Measurements from ENCODE around the gene ARHGEF28.

Gene ARHGEF28

GRCh38 chr5:73719632-73720031 lies 93.6 kb downstream of the ARHGEF28 start:
- no peak for DNase-seq (ENCODE audit: low read depth, low spot score)
- TF ChIP-seq CTCF (IDR thresholded peaks at IDR 0.05; ENCODE audit: insufficient read depth, low read length, missing control alignments) = no peak
- H3K4me3 ChIP-seq (ENCODE audit: low read depth, low read length) = no peak overlapping the region
- ChIA-PET POLR2A (no interaction called here), CTCF (no interaction called here)

- DNase-seq (ENCODE audit: low read depth, low spot score) = no peak
- POLR2A ChIA-PET = no interaction called here
- no peak for TF ChIP-seq CTCF (IDR thresholded peaks at IDR 0.05; ENCODE audit: insufficient read depth, low read length, missing control alignments)
- CTCF ChIA-PET = interaction anchor here (0.9 to 2.1 kb wide), 5 partner anchors 9 to 131 kb away, joined by 3 to 10 read pairs (median 4); no protein-coding TSS in a partner anchor
- H3K4me3 ChIP-seq (ENCODE audit: low read depth, low read length) = no peak overlapping the region
Observed at GRCh38 chr5:73722231-73722630, 96.2 kb downstream of the ARHGEF28 start.

- CTCF ChIA-PET = interaction anchor here (1.4 kb wide), 1 partner anchor 135 kb away, joined by 3 read pairs; no protein-coding TSS in a partner anchor
- no peak overlapping the region for H3K4me3 ChIP-seq (ENCODE audit: low read depth, low read length)
- no peak for TF ChIP-seq CTCF (IDR thresholded peaks at IDR 0.05; ENCODE audit: insufficient read depth, low read length, missing control alignments)
- POLR2A ChIA-PET = no interaction called here
- DNase-seq (ENCODE audit: low read depth, low spot score) = no peak
Observed at GRCh38 chr5:73726071-73726470, 100.1 kb downstream of the ARHGEF28 start.

- no peak for DNase-seq (ENCODE audit: low read depth, low spot score)
- ChIA-PET POLR2A (no interaction called here), CTCF (interaction anchor here (1.4 kb wide), 1 partner anchor 136 kb away, joined by 3 read pairs; no protein-coding TSS in a partner anchor)
- TF ChIP-seq CTCF (IDR thresholded peaks at IDR 0.05; ENCODE audit: insufficient read depth, low read length, missing control alignments) = no peak
- H3K4me3 ChIP-seq (ENCODE audit: low read depth, low read length) = no peak overlapping the region
Observed at GRCh38 chr5:73726606-73727231, 100.7 kb downstream of the ARHGEF28 start.

GRCh38 chr5:73727470-73727869 lies 101.5 kb downstream of the ARHGEF28 start:
- CTCF ChIA-PET = no interaction called here
- H3K4me3 ChIP-seq (ENCODE audit: low read depth, low read length) = no peak overlapping the region
- no peak for DNase-seq (ENCODE audit: low read depth, low spot score)
- TF ChIP-seq CTCF (IDR thresholded peaks at IDR 0.05; ENCODE audit: insufficient read depth, low read length, missing control alignments) = no peak
- POLR2A ChIA-PET = no interaction called here

- TF ChIP-seq CTCF (IDR thresholded peaks at IDR 0.05; ENCODE audit: insufficient read depth, low read length, missing control alignments) = no peak
- no peak for DNase-seq (ENCODE audit: low read depth, low spot score)
- ChIA-PET POLR2A (no interaction called here), CTCF (interaction anchor here (1.2 to 1.6 kb wide), 5 partner anchors 9 to 137 kb away, joined by 3 to 8 read pairs (median 4); no protein-coding TSS in a partner anchor)
- H3K4me3 ChIP-seq (ENCODE audit: low read depth, low read length) = no peak overlapping the region
Observed at GRCh38 chr5:73728493-73729273, 102.7 kb downstream of the ARHGEF28 start.

All from AG04449 (cell line).